SK-N-SH treated with all-trans-retinoic acid at 6 μM for 48 hours (cell line): Measurements from ENCODE around the gene AKNA.

Experiments used
- ATAC-seq: fragments of 200-7000 bp; cut with Tn5 transposase; 3 replicates; pipeline ENCODE4 v1.9.1; 2020; ENCODE audit warnings: mild to moderate bottlenecking, moderate library complexity
- ARNTL ChIP-seq: fragments of 450-650 bp; formaldehyde crosslinking; IDR thresholded peaks from 2 replicates; pipeline ENCODE4 v1.5.0; 2020; ENCODE audit warnings: low read depth, mild to moderate bottlenecking, moderate library complexity, borderline replicate concordance
- BACH2 ChIP-seq: fragments of 250-450 bp; sonication (Bioruptor Pico); IDR thresholded peaks from 2 replicates; pipeline ENCODE4 v1.9.0; 2021; ENCODE audit warnings: mild to moderate bottlenecking, borderline replicate concordance
- CSRNP3 ChIP-seq: fragments of 250-450 bp; sonication (Bioruptor Pico); IDR thresholded peaks from 2 replicates; pipeline ENCODE4 v1.5.1; 2021; ENCODE audit warnings: mild to moderate bottlenecking, moderate library complexity
- ESRRG ChIP-seq: fragments of 250-450 bp; sonication (Bioruptor Pico); IDR thresholded peaks from 2 replicates; pipeline ENCODE4 v1.6.1; 2021; ENCODE audit warnings: mild to moderate bottlenecking
- GLIS3 ChIP-seq: fragments of 250-450 bp; sonication (Bioruptor Pico); IDR thresholded peaks from 2 replicates; pipeline ENCODE4 v1.5.0; 2020; ENCODE audit warnings: mild to moderate bottlenecking, moderate library complexity
- ISL1 ChIP-seq: fragments of 250-450 bp; sonication (Bioruptor Pico); IDR thresholded peaks from 2 replicates; pipeline ENCODE4 v2.1.2; 2022; ENCODE audit warnings: mild to moderate bottlenecking, moderate library complexity
- PATZ1 ChIP-seq: fragments of 250-450 bp; sonication (Bioruptor Pico); IDR thresholded peaks from 2 replicates; pipeline ENCODE4 v1.8.0; 2020; ENCODE audit warnings: mild to moderate bottlenecking, moderate library complexity, borderline replicate concordance
- POU6F1 ChIP-seq: fragments of 250-450 bp; sonication (Bioruptor Pico); IDR thresholded peaks from 2 replicates; pipeline ENCODE4 v1.8.0; 2021; ENCODE audit warnings: low read depth, mild to moderate bottlenecking, moderate library complexity, borderline replicate concordance
- PPARA ChIP-seq: fragments of 250-450 bp; sonication (Bioruptor Pico); IDR thresholded peaks from 2 replicates; pipeline ENCODE4 v1.5.0; 2020; ENCODE audit warnings: mild to moderate bottlenecking, borderline replicate concordance
- RARB ChIP-seq: fragments of 250-450 bp; sonication (Bioruptor Pico); IDR thresholded peaks from 2 replicates; pipeline ENCODE4 v1.8.0; 2021; ENCODE audit warnings: mild to moderate bottlenecking, moderate library complexity
- SNAI2 ChIP-seq: fragments of 250-450 bp; sonication (Bioruptor Pico); IDR thresholded peaks from 2 replicates; pipeline ENCODE4 v1.5.0; 2020; ENCODE audit warnings: mild to moderate bottlenecking, moderate library complexity
- TCF4 ChIP-seq: fragments of 250-450 bp; sonication (Bioruptor Pico); IDR thresholded peaks from 2 replicates; pipeline ENCODE4 v1.8.0; 2021; ENCODE audit warnings: mild to moderate bottlenecking, moderate library complexity, borderline replicate concordance
- TOX ChIP-seq: fragments of 250-450 bp; sonication (Bioruptor Pico); IDR thresholded peaks from 2 replicates; pipeline ENCODE4 v1.8.0; 2021; ENCODE audit warnings: mild to moderate bottlenecking, moderate library complexity, borderline replicate concordance
- TSHZ2 ChIP-seq: fragments of 250-450 bp; sonication (Bioruptor Pico); IDR thresholded peaks from 2 replicates; pipeline ENCODE4 v1.5.0; 2020; ENCODE audit warnings: mild to moderate bottlenecking, moderate library complexity
- ZC3H10 ChIP-seq: fragments of 250-450 bp; sonication (Bioruptor Pico); IDR thresholded peaks from 2 replicates; pipeline ENCODE4 v1.5.1; 2021; ENCODE audit warnings: mild to moderate bottlenecking, moderate library complexity
- ZFP3 ChIP-seq: fragments of 250-450 bp; sonication (Bioruptor Pico); IDR thresholded peaks from 2 replicates; pipeline ENCODE4 v1.5.0; 2020; ENCODE audit warnings: mild to moderate bottlenecking, moderate library complexity
- ZFP30 ChIP-seq: fragments of 450-650 bp; formaldehyde crosslinking; IDR thresholded peaks from 2 replicates; pipeline ENCODE4 v1.5.0; 2022; ENCODE audit warnings: mild to moderate bottlenecking, moderate library complexity
- ZNF565 ChIP-seq: fragments of 450-650 bp; formaldehyde crosslinking; conservative IDR thresholded peaks from 2 replicates; pipeline ENCODE4 v1.5.0; 2020; ENCODE audit warnings: low read depth, mild to moderate bottlenecking, moderate library complexity
- ZNF8 ChIP-seq: fragments of 450-650 bp; formaldehyde crosslinking; IDR thresholded peaks from 2 replicates; pipeline ENCODE4 v1.5.0; 2020; ENCODE audit warnings: mild to moderate bottlenecking, moderate library complexity

AKNA gene

GRCh38 chr9:114432323-114433067 lies 44.7 kb upstream of the AKNA start:
- ATAC-seq: no peak
- TF ChIP-seq TOX (CRISPR knock-in tag) (no peak), POU6F1 (CRISPR knock-in tag) (no peak)
- TF ChIP-seq, all 23 proteins: peak for 0

- no peak for ATAC-seq
- no peak for TF ChIP-seq GLIS3 (CRISPR knock-in tag)
- TF ChIP-seq BACH2 (CRISPR knock-in tag): no peak
- no peak for TF ChIP-seq PPARA (CRISPR knock-in tag)
- no peak for TF ChIP-seq TSHZ2 (CRISPR knock-in tag)
- no peak for TF ChIP-seq ZC3H10
- TF ChIP-seq ISL1 (CRISPR knock-in tag): no peak
- TF ChIP-seq RARB (CRISPR knock-in tag): no peak
- no peak for TF ChIP-seq ZFP3 (CRISPR knock-in tag)
- no peak for TF ChIP-seq PATZ1 (CRISPR knock-in tag)
- TF ChIP-seq CSRNP3 (CRISPR knock-in tag): no peak
- no peak for TF ChIP-seq ESRRG (CRISPR knock-in tag)
- TF ChIP-seq ZNF565 (CRISPR knock-in tag): no peak
- no peak for TF ChIP-seq ZFP30
- no peak for TF ChIP-seq ARNTL (CRISPR knock-in tag)
- TF ChIP-seq TOX (CRISPR knock-in tag): no peak
- TF ChIP-seq POU6F1 (CRISPR knock-in tag): no peak
- TF ChIP-seq SNAI2 (CRISPR knock-in tag): no peak
Observed at GRCh38 chr9:114431770-114432169, 44.0 kb upstream of the AKNA start.

GRCh38 chr9:114431003-114431402 lies 43.2 kb upstream of the AKNA start:
- no peak for TF ChIP-seq ZFP30
- no peak for TF ChIP-seq ESRRG (CRISPR knock-in tag)
- no peak for TF ChIP-seq ZNF565 (CRISPR knock-in tag)
- TF ChIP-seq TCF4 (CRISPR knock-in tag): no peak
- TF ChIP-seq CSRNP3 (CRISPR knock-in tag): no peak
- TF ChIP-seq RARB (CRISPR knock-in tag): no peak
- TF ChIP-seq TOX (CRISPR knock-in tag): no peak
- no peak for TF ChIP-seq SNAI2 (CRISPR knock-in tag)
- no peak for TF ChIP-seq POU6F1 (CRISPR knock-in tag)
- TF ChIP-seq ZNF8: no peak
- TF ChIP-seq TSHZ2 (CRISPR knock-in tag): no peak
- TF ChIP-seq GLIS3 (CRISPR knock-in tag): no peak
- ATAC-seq: no peak
